Measurements from ENCODE around the gene IL11. TPM values are rescaled to one million over a fixed set of nuclear protein-coding genes. Genes with fewer than 3 reads are reported as not detected.
"Not testable (repeated sequence)": the region's sequence is repeated elsewhere in the genome, so short reads cannot be mapped to it uniquely, and the experiment has no call there.

Gene IL11
- under 1 TPM; 0.27 TPM for total RNA-seq

DNA sequence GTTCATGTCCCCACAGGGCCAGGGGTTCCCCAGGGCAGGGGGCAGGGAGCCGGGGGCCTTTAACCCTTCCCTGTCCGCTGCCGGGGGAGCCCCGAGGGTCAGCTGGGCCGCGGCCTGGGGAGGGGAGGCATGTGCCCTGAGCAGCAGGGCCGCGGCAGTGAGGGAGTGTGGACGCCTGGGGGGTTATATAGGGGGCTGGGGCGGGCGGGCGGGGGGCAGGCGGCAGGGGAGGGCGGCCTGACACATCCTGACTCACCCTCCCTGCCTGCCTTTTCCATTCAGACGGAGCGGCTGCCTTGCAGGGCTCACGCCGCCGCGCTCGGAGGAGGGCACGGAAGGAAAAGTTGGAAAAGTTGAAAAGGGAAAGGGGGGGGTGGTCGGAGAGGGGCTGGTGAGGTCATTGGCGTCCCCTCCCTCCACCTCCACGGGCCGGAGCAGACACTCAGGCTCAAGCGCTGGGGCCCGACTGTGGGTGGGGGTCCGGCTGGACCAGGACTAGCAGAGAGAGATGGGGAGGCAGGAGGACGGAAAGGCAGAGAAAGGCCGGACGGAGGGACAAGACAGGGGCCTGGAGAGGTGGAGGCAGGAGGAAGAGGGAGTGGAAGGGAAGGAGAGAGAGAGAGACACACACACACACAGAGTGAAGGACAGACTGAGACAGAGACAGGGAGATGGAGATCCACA is at the start of gene IL11:
Gene IL11, minus strand, starts transcription at position 159 of the 684 bp plus-strand sequence. Its CDS starts 153 bp downstream, at position 6.
- Mint-ChIP-seq H3K4me1 (peaks cover 2% of the 10 kb centered on the region), H3K9me3 (no peaks in the 10 kb centered on the region), H3K27ac (no peak within 1 kb of the TSS), H3K4me3 (no peak within 1 kb of the TSS), H3K27me3 (peaks cover 48% of the 10 kb centered on the region), H3K36me3 (ENCODE audit: low read depth) (peaks cover 3% of the 10 kb centered on the region)
- DNase-seq: no peak
- POLR2A ChIA-PET: no interaction called here
- CTCF ChIA-PET: no interaction called here

DNA sequence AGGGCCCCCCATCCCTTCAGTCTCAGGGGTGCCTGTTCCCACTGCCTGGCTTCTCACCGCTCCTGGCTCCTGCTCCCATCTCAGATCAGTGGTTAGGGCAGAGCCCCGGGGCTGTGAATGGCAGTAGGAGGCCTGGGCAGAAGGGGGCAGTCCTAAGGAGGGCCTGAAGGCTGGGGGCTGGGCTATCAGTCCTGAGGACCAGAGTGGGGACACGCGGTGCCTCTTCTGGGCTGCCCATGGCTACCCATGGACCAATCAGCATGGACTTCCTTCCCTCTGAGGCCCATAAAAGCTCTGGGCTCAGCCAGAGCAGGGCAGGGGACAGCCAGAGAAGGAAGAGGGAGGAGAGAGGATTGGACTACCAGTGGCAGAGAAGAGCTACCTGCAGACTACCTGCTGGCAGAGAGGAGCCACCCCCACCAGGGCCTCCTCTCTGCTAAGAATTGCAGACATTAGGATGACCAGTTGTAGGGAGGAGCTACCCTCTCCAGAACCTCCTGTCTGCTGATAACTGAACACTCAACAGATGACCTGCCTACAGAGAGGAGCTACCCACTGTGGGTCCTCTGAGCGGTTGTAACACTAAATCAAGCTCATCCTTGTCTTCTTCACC is 49.5 kb upstream of the IL11 start:
- peaks cover 24% of the 10 kb centered on the region for H3K4me1 Mint-ChIP-seq

DNA sequence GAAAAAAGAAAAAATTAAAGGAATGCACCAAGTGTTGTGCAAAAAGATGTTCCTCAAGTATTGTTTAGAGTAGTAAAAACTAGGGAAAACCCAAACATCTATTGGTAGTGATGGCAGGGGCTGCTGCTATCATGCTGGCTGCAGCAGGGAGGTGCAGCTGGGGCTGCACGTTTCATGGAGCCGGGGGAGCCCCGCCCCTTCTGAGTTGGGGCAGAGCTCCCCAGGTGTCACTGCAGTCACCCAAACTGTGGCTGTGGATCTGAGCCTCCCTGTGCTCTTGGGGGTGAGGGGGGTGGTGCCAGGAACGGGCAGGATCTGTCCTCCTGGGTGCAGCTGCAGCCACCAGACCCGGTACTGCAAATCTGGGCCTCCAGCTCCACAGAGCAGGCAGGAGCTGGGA is 48.8 kb upstream of the IL11 start:
- Mint-ChIP-seq H3K27ac (no peak overlapping the region), H3K4me1 (peaks cover 24% of the 10 kb centered on the region), H3K27me3 (peaks cover 7% of the 10 kb centered on the region), H3K36me3 (ENCODE audit: low read depth) (no peaks in the 10 kb centered on the region), H3K4me3 (no peak overlapping the region), H3K9me3 (no peaks in the 10 kb centered on the region)
- ChIA-PET POLR2A (no interaction called here), CTCF (interaction anchor here (0.9 to 1.4 kb wide), 5 partner anchors 17 to 538 kb away, joined by 3 to 4 read pairs (median 4); no protein-coding TSS in a partner anchor)
- no peak for DNase-seq

More for the DNA sequence above, 49.5 kb upstream of the IL11 start:
- Mint-ChIP-seq H3K4me3 (no peak overlapping the region), H3K27ac (no peak overlapping the region), H3K36me3 (ENCODE audit: low read depth) (no peaks in the 10 kb centered on the region), H3K27me3 (peaks cover 5% of the 10 kb centered on the region), H3K9me3 (no peaks in the 10 kb centered on the region)
- ChIA-PET CTCF (interaction anchor here (0.8 to 1.4 kb wide), 5 partner anchors 9 to 538 kb away, joined by 3 to 4 read pairs (median 3); no protein-coding TSS in a partner anchor), POLR2A (interaction anchor here (0.7 kb wide), 1 partner anchor 181 kb away, joined by 4 read pairs; no protein-coding TSS in a partner anchor)
- DNase-seq: no peak

DNA sequence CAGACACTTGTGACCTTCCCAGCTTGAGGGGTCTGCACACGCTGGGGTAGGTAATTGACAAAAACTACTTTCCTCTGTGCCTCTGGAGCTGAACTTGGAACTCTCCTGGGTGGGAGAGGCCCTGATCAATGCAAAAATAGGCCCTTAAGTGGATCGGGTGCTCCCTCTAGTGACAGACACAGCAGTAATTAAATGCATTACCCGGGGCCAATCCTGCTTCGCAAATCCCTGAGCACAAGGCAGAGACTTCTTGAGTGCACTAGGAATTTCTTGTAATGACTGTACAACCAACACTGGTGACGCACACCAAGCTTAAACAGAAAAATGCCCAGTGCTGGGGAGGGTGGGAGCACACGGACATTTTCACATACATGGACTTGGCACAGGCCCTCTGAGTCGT is 47.9 kb upstream of the IL11 start:
- peaks cover 4% of the 10 kb centered on the region for H3K27me3 Mint-ChIP-seq
- no peaks in the 10 kb centered on the region for H3K9me3 Mint-ChIP-seq
- no peak overlapping the region for H3K27ac Mint-ChIP-seq
- H3K4me1 Mint-ChIP-seq: peaks cover 24% of the 10 kb centered on the region
- H3K4me3 Mint-ChIP-seq: no peak overlapping the region
- H3K36me3 Mint-ChIP-seq (ENCODE audit: low read depth): no peaks in the 10 kb centered on the region
- DNase-seq: peak; percentile 72
- ChIA-PET POLR2A (no interaction called here), CTCF (interaction anchor here (0.5 to 1.7 kb wide), 7 partner anchors 9 to 127 kb away, joined by 3 to 5 read pairs (median 4); no protein-coding TSS in a partner anchor)

DNA sequence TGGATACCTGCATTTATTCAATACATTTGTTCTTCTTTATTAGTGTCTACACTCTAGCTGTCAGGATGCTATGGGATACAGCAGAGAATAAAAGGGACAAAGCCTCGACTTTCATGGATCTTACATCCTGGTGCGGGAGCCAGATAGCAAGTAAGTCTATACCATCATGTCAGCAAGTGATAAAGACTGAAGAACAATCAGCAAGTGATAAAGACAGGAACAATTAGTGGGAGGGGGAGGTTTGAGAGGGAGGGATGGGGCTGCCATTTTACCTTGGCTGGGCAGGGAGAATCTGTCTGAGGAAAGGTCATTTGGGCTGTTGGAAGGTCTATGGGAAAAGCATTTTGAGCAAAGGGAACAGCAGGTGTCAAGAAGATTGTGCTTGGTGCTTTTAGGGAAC is 39.9 kb upstream of the IL11 start:
- no peak overlapping the region for H3K27ac Mint-ChIP-seq
- no peak overlapping the region for H3K4me3 Mint-ChIP-seq
- ChIA-PET POLR2A (no interaction called here), CTCF (no interaction called here)
- no peak for DNase-seq
- H3K27me3 Mint-ChIP-seq: peaks cover 8% of the 10 kb centered on the region
- peaks cover 31% of the 10 kb centered on the region for H3K4me1 Mint-ChIP-seq
- peaks cover 35% of the 10 kb centered on the region for H3K36me3 Mint-ChIP-seq (ENCODE audit: low read depth)
- peaks cover 12% of the 10 kb centered on the region for H3K9me3 Mint-ChIP-seq

DNA sequence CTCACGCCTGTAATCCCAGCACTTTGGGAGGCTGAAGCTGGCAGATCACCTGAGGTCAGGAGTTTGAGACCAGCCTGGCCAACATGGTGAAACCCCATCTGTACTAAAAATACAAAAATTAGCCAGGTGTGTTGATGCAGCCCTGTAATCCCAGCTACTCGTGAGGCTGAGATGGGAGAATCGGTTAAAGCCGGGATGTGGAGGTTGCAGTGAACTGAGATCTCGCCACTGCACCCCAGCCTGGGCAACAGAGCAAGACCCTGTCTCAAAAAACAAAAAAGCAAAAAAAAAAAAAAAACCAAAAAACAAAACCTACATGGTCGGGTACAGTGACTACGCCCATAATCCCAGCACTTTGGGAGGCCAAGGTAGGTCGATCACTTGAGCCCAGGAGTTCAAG is 38.9 kb upstream of the IL11 start:
- H3K27me3 Mint-ChIP-seq, H3K4me3 Mint-ChIP-seq, DNase-seq: not testable (repeated sequence)
- peaks cover 31% of the 10 kb centered on the region for H3K4me1 Mint-ChIP-seq
- H3K27ac Mint-ChIP-seq: peak overlapping the region; percentile 99
- H3K9me3 Mint-ChIP-seq: peaks cover 12% of the 10 kb centered on the region
- POLR2A ChIA-PET: interaction anchor here (0.7 kb wide), 1 partner anchor 154 kb away, joined by 3 read pairs; no protein-coding TSS in a partner anchor
- peaks cover 39% of the 10 kb centered on the region for H3K36me3 Mint-ChIP-seq (ENCODE audit: low read depth)
- CTCF ChIA-PET: interaction anchor here (0.9 to 1.6 kb wide), 3 partner anchors 8 to 324 kb away, joined by 3 to 4 read pairs (median 3); no protein-coding TSS in a partner anchor

DNA sequence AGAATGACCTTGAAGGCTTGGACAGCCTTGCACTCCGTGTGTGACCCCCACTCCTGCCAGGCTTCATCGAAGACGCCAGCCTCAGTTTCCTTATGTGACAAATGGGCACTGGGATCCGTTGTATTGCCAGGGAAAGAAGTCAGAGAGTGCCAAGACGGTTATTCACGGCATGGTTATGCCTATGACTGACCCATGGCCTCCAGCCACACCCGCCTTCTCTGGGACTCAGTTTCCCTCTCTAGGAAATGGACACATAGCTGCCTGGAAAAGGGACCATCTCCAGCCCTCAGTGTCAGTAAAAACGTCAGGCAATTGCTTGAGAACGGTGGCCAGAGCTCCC is 38.2 kb upstream of the IL11 start:
- peaks cover 45% of the 10 kb centered on the region for H3K36me3 Mint-ChIP-seq (ENCODE audit: low read depth)
- POLR2A ChIA-PET: no interaction called here
- peak overlapping the region; percentile 87 for H3K4me3 Mint-ChIP-seq
- peaks cover 6% of the 10 kb centered on the region for H3K27me3 Mint-ChIP-seq
- CTCF ChIA-PET: interaction anchor here (0.9 to 1.6 kb wide), 2 partner anchors 9 to 323 kb away, joined by 3 to 4 read pairs; no protein-coding TSS in a partner anchor
- peaks cover 12% of the 10 kb centered on the region for H3K9me3 Mint-ChIP-seq
- DNase-seq: no peak
- H3K4me1 Mint-ChIP-seq: peaks cover 37% of the 10 kb centered on the region
- H3K27ac Mint-ChIP-seq: peak overlapping the region; percentile 99

DNA sequence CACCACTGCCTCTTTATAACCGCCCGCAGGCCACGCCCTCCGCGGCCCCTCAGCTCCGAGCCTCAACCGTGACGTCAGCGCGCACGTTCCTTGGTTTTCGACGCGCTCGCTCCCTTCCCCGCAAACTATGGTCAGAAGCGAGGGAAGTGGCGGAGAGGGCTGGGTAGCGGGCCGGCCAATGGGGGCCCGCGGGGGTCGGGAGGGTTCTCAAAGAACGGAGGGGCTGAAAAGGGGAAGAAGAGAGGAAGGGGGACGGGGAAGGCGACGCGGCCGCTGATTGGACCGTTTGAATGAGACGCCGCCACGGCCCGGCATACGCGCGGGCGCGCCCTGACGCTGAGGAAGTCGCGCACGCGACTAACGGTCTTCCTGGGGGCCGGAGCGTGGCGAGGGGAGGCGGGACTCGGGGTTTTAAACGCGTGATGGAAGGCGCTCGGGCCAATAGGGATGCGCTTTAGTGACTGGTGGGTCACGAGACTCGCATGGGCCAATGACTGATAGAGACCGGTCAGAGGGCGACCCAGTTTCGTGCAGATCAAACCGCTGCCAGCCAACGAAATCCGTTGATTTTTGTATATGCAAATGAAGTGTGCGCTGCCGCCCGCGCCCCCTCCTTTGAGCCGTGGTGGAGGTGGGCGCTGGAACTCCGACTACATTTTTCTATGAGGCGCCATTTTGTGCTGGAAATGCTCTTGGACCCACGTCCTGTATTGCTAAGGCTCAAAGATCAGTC is 37.7 kb upstream of the IL11 start:
- ChIA-PET CTCF (interaction anchor here (0.9 to 1.6 kb wide), 4 partner anchors 9 to 322 kb away, joined by 3 to 5 read pairs (median 4); partner anchors contain the start of gene KMT5C), POLR2A (interaction anchor here (0.5 to 1.4 kb wide), 9 partner anchors 9 to 191 kb away, joined by 3 to 12 read pairs (median 3); partner anchors contain the start of genes FIZ1, KMT5C and TMEM238)
- peak overlapping the region; percentile 99 for H3K27ac Mint-ChIP-seq
- H3K36me3 Mint-ChIP-seq (ENCODE audit: low read depth): peaks cover 49% of the 10 kb centered on the region
- peak overlapping the region; percentile 87 for H3K4me3 Mint-ChIP-seq
- peaks cover 6% of the 10 kb centered on the region for H3K27me3 Mint-ChIP-seq
- DNase-seq: peak; percentile 98
- H3K4me1 Mint-ChIP-seq: peaks cover 42% of the 10 kb centered on the region
- H3K9me3 Mint-ChIP-seq: peaks cover 12% of the 10 kb centered on the region

GRCh38 chr19:55407550-55407799 is 37.2 kb upstream of the IL11 start, which contains the start of gene UBE2S:
UBE2S (minus strand) TSS chr19:55407788; CDS start chr19:55407589, 199 bp downstream.
- not testable (repeated sequence) for DNase-seq, H3K27me3 Mint-ChIP-seq
- Mint-ChIP-seq H3K4me1 (peaks cover 45% of the 10 kb centered on the region), H3K9me3 (peaks cover 12% of the 10 kb centered on the region), H3K27ac (peak within 1 kb of the TSS; percentile 99), H3K36me3 (ENCODE audit: low read depth) (peaks cover 54% of the 10 kb centered on the region), H3K4me3 (peak within 1 kb of the TSS; percentile 87)
- ChIA-PET CTCF (interaction anchor here (1.0 to 1.4 kb wide), 2 partner anchors 68 to 106 kb away, joined by 4 to 5 read pairs; partner anchors contain the start of gene KMT5C), POLR2A (interaction anchor here (0.6 to 1.4 kb wide), 7 partner anchors 9 to 192 kb away, joined by 3 to 12 read pairs (median 3); partner anchors contain the start of genes FIZ1, KMT5C and TMEM238)

- DNase-seq: peak; percentile 44
- H3K36me3 Mint-ChIP-seq (ENCODE audit: low read depth): peaks cover 58% of the 10 kb centered on the region
- peak overlapping the region; percentile 84 for H3K27ac Mint-ChIP-seq
- peaks cover 47% of the 10 kb centered on the region for H3K4me1 Mint-ChIP-seq
- POLR2A ChIA-PET: interaction anchor here (1.0 to 1.4 kb wide), 6 partner anchors 8 to 192 kb away, joined by 3 to 12 read pairs (median 3); partner anchors contain the start of genes FIZ1, KMT5C and TMEM238
- H3K27me3 Mint-ChIP-seq: peaks cover 6% of the 10 kb centered on the region
- H3K9me3 Mint-ChIP-seq: peaks cover 12% of the 10 kb centered on the region
- H3K4me3 Mint-ChIP-seq: peak overlapping the region; percentile 87
- CTCF ChIA-PET: interaction anchor here (1.0 to 1.4 kb wide), 2 partner anchors 68 to 106 kb away, joined by 4 to 5 read pairs; partner anchors contain the start of gene KMT5C
Observed at GRCh38 chr19:55406826-55407549, 36.7 kb upstream of the IL11 start.

DNA sequence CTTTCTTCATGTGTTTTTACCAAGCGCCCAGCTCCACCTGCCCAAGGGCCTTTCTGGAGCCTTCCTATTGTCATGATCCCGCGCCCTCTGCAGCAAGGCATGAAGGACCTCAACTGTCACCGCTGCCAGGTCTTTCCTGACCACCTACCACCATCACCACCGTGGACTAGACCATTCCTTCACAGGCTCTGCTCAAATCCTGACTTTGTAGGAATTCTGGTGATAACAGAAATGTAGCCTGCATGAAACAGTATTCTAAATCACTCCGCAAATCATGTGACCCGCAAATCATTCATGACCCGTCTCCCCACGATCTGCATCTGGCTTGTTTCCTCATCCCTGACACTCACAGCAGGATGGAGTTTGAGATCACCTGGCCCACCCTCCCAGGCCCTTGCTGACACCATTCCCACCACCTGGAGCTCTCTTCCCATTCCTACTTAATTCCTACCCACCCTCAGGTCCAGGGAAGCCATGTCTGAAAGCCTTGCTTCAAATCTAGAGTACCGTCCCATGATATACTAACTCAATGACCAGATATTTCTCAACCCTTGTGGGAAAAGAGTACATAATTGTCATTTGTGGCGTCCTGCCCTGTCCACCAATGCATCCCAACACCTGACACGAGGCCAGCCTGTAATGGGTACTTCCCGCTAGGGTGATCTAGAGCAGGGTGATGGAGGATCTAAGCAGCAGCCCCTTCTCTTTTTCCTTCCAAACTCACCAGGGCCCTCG is 36.0 kb upstream of the IL11 start:
- ChIA-PET CTCF (interaction anchor here (1.1 kb wide), 1 partner anchor 9 kb away, joined by 3 read pairs; no protein-coding TSS in a partner anchor), POLR2A (interaction anchor here (0.9 kb wide), 1 partner anchor 23 kb away, joined by 4 read pairs; the partner anchor contains the start of gene TMEM238)
- Mint-ChIP-seq H3K9me3 (peaks cover 12% of the 10 kb centered on the region), H3K27me3 (peaks cover 3% of the 10 kb centered on the region), H3K4me1 (peaks cover 50% of the 10 kb centered on the region), H3K36me3 (ENCODE audit: low read depth) (peaks cover 61% of the 10 kb centered on the region), H3K4me3 (peak overlapping the region; percentile 87), H3K27ac (peak overlapping the region; percentile 84)
- DNase-seq: no peak

Measured in activated CD4-positive, alpha-beta T cell treated with anti-CD3 and anti-CD28 coated beads, Interleukin-2, amount 10 ng/mL, durations not matched to agents 7 days and 5 days (primary cell).